Ammon's horn (tissue), 1 donor: ENCODE results near the gene SYNDIG1L.
"Not testable (repeated sequence)": the region's sequence is repeated elsewhere in the genome, so short reads cannot be mapped to it uniquely, and the experiment has no call there.

Experiments
- DNase-seq: peaks from one replicate; pipeline ENCODE4 v3.0.0-alpha.2; 2016; ENCODE audit warnings: low spot score

Gene SYNDIG1L

GRCh38 chr14:74402401-74403251 lies 23.4 kb downstream of the SYNDIG1L start:
- DNase-seq: no peak

GRCh38 chr14:74401504-74402241 lies 24.3 kb downstream of the SYNDIG1L start:
- peak; percentile 12 for DNase-seq

- DNase-seq: no peak
These were observed 25.0 kb downstream of the SYNDIG1L start for GRCh38 chr14:74400919-74401503.

- DNase-seq: no peak
These were observed 25.9 kb downstream of the SYNDIG1L start for GRCh38 chr14:74400031-74400685.

GRCh38 chr14:74395094-74395493 lies 30.9 kb downstream of the SYNDIG1L start:
- DNase-seq: no peak

GRCh38 chr14:74394549-74394948 lies 31.5 kb downstream of the SYNDIG1L start:
- no peak for DNase-seq

- no peak for DNase-seq
These were observed 33.1 kb downstream of the SYNDIG1L start for GRCh38 chr14:74392616-74393570.

GRCh38 chr14:74391479-74391878 lies 34.5 kb downstream of the SYNDIG1L start:
- no peak for DNase-seq

- not testable (repeated sequence) for DNase-seq
These were observed 35.5 kb downstream of the SYNDIG1L start for GRCh38 chr14:74390505-74390904.

- DNase-seq: no peak
These were observed 36.0 kb downstream of the SYNDIG1L start for GRCh38 chr14:74389980-74390379.

- no peak for DNase-seq
These were observed 43.8 kb downstream of the SYNDIG1L start for GRCh38 chr14:74382231-74382630.

GRCh38 chr14:74381571-74381970 lies 44.4 kb downstream of the SYNDIG1L start:
- not testable (repeated sequence) for DNase-seq

- no peak for DNase-seq
These were observed 45.2 kb downstream of the SYNDIG1L start for GRCh38 chr14:74380845-74381244.

GRCh38 chr14:74380172-74380571 lies 45.8 kb downstream of the SYNDIG1L start:
- no peak for DNase-seq

GRCh38 chr14:74377976-74378690 lies 47.9 kb downstream of the SYNDIG1L start:
- no peak for DNase-seq

- DNase-seq: no peak
These were observed 57.6 kb downstream of the SYNDIG1L start for GRCh38 chr14:74368441-74368840.

GRCh38 chr14:74368026-74368425 lies 58.0 kb downstream of the SYNDIG1L start:
- no peak for DNase-seq

GRCh38 chr14:74364271-74364880 lies 61.6 kb downstream of the SYNDIG1L start:
- DNase-seq: peak; percentile 41

- peak; percentile 80 for DNase-seq
These were observed 63.6 kb downstream of the SYNDIG1L start for GRCh38 chr14:74362361-74362915.

- DNase-seq: no peak
These were observed 65.8 kb downstream of the SYNDIG1L start for GRCh38 chr14:74360163-74360562.
